ENCODE results near the gene RRP15.

DNA sequence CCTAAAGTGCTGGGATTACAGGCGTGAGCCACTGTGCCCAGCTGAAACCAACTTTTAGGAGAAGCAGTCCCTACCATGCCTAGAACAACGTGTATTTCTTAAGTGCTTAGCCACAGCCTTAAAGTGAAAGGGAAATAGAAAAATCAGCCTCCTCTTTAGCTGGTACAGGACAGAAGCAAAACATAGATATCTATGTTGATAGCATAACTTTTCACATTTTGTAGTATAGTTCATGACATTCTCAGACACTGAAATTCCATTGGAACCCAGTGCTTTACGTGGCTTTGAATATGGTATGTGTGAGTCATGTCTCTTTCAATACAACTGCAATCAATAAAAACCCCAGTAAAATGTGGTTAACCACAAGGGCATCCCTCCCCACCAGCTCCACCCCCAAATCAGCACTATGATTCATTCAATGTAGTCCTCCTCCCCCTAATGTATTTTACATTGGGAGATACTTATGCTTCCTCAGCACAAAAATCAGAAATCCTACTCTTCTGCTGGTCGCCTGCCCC lies 92.1 kb downstream of the RRP15 start:
- TF ChIP-seq, protein P1, sequence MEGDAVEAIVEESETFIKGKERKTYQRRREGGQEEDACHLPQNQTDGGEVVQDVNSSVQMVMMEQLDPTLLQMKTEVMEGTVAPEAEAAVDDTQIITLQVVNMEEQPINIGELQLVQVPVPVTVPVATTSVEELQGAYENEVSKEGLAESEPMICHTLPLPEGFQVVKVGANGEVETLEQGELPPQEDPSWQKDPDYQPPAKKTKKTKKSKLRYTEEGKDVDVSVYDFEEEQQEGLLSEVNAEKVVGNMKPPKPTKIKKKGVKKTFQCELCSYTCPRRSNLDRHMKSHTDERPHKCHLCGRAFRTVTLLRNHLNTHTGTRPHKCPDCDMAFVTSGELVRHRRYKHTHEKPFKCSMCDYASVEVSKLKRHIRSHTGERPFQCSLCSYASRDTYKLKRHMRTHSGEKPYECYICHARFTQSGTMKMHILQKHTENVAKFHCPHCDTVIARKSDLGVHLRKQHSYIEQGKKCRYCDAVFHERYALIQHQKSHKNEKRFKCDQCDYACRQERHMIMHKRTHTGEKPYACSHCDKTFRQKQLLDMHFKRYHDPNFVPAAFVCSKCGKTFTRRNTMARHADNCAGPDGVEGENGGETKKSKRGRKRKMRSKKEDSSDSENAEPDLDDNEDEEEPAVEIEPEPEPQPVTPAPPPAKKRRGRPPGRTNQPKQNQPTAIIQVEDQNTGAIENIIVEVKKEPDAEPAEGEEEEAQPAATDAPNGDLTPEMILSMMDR (IDR thresholded peaks at IDR 0.05; ENCODE audit: insufficient read depth, low read depth, low read length): no peak
- TF ChIP-seq EZH2 (IDR thresholded peaks at IDR 0.05; ENCODE audit: insufficient read depth, low read length): no peak
